Measurements from ENCODE around the gene OPA3.
A peak's percentile ranks its signal among the peaks of the same experiment; 100 is the strongest.
"Not testable (repeated sequence)": the region's sequence is repeated elsewhere in the genome, so short reads cannot be mapped to it uniquely, and the experiment has no call there.

The OPA3 gene

DNA sequence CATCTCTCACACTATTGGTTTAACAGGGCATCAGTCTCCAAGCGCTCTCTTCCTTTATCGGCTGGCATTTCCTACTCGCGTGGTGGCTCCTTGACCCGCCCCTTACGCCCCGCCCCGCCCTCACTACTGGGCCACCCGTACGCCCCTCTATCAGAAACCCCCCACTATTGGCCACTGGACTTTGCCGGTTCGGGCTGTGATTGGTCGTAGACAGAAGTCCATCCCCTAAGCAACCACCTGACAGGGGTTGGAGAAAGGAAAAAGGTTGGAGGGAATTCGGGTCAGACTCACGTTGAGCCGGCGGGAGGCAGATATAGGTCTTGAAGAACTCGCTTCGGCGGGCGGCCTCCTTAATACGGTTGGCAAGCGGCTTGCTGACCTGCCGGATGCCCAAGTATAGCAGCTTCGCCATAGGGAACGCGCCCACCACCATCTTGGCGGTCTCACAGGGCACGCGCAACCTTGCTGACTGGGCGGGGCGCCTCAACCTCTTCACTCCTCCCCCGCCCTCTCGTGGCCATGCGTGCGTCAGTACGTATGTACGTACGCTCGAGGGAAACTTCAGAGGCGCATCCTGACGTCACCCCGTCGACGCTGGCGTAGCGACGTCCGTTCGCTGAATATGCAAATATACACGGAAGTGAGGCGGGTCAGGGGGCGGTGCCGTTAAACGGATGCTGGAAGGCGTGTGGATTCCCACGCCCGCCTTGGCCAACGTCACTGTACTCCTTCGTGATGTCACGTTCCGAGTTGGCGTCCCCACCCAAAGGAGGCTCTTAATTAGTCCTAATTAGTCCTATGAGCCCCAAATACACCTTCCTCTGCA, at the start of gene OPA3:
TSS of gene OPA3 (minus strand) at position 471 of the 826 bp plus-strand sequence. CDS start at position 433, 38 bp downstream.
- DNase-seq, result peak; percentile 98

- DNase-seq, result no peak
These were observed 48.0 kb upstream of the OPA3 start for GRCh38 chr19:45632468-45633196.

DNA sequence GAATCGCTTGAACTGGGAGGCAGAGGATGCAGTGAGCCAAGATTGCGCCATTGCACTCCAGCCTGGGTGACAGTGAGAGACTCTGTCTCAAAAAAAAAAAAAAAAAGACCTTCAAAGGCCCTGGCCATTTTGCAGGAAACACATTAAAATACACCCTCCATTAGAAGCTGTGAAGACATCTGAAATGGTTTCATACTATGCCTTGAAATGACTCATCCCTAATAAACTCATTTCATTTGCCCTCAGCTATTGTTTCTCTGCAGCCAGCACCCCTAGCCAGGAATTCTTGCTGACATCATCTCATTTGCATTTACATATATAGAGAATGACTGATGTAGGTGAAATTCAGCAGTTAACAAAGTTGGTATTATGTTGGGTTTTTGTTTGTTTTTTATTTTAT, 45.9 kb upstream of the OPA3 start:
- no peak for DNase-seq

DNA sequence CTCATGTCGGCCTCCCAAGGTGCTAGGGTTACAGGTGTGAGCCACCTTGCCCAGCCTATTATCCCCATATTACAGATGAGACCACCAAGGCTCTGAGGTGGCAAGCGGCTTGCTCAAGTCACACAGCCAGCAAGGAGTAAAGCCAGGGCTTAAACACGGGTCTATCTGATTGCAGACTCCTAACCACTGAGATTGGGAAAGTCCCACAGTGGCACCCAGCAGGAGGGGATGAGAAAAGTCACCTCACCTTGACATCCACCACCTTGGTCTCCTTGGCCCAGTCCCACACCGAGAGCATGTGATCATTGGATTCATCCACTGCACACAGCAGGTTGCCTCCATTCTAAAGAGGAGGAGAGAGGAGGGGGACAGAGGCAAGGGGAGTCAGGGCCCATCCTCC, 45.1 kb upstream of the OPA3 start:
- no peak for DNase-seq

- not testable (repeated sequence) for DNase-seq
These were observed 43.6 kb upstream of the OPA3 start for GRCh38 chr19:45628219-45628618.

DNA sequence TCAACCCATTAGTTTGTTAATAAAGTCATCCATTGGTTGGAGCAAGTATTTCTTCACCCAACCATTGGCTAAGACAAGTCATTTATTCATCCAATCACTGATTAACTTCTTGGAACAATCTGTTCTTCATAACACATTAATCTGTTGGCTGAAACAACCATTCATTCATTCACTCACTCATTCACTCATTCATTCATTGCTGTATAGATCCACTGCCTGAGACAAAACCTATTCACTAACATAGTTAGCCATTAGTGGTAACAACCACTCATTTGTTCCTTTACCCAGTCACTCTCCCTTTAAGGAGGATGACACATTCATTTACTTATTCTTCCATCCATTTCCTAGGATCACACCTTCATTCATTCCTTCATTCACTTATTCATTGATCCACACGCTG, 39.4 kb upstream of the OPA3 start:
- DNase-seq, result no peak

DNA sequence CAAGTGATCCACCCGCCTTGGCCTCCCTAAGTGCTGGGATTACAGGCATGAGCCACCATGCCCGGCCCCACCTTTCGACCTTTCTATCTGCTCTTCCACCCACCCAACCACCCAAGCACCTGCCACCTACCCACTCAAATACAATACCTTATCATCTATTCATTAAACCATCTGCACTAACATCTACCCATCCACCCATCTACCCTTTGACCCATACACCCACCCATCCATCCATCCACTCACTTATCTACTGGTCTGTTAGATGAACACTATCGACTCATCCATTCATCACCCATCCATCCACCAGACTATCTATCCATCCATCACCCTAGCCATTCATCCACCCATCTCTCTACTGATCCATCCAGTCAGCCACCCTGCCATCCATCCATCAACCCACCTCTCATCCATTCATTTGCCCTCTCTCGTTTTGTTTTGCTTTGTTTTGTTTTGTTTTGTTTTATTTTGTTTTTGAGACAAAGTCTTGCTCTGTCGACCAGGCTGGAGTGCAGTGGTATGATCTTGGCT, 37.4 kb upstream of the OPA3 start:
- DNase-seq, result no peak

- DNase-seq, result no peak
These were observed 36.8 kb upstream of the OPA3 start for GRCh38 chr19:45621389-45621788.

- no peak for DNase-seq
These were observed 32.1 kb upstream of the OPA3 start for GRCh38 chr19:45616704-45617017.

GRCh38 chr19:45615795-45616703, 31.4 kb upstream of the OPA3 start:
- no peak for DNase-seq

GRCh38 chr19:45615056-45615455, 30.5 kb upstream of the OPA3 start:
- DNase-seq, result not testable (repeated sequence)

- DNase-seq, result no peak
These were observed 29.5 kb upstream of the OPA3 start for GRCh38 chr19:45613926-45614725.

- no peak for DNase-seq
These were observed 24.3 kb upstream of the OPA3 start for GRCh38 chr19:45608948-45609347.

DNA sequence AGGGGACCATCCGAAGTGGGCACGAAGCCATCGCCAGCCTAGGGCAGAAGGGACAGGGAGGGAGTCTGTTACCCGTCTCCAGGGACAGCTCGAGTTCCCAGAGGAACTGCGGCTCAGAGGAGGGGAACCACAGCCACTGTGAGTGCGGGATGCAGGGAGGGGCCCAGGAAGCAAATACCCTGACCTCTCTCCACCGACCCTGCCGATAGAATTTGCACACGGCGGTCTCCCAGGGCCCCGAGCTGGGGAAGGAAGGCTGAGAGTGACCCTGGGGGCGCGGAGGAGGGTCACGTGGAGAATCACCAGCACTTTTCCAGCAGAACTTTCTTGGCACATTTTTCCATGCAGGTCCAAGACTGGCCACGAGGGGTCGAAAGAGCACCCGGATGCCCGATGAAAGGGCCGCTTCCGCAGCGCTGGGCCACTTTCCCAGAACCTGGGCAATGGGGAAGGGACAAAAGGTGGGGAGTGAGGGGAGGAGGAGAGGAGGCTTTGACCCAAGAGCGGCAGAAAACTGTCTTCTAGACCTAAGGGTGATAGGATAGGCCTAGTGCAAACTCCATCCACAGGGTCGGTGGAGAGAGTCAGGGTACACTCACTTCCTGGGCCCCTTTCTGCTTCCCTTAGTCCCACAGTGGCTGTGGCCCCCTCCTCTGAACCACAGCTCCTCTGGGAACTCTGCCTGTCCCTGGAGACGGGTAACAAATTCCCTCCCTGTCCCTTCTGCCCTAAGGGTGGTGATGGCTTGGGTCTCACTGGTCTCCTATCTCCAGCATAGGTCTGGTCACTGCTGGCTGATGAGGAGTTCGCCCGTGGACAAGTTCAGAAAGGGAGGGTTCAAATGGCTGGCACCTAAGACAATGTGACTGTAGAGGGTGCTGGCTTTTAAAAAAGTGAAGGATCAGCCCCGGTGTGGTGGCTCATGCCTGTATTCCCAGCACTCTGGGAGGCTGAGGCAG, 22.7 kb upstream of the OPA3 start:
- DNase-seq, result peak; percentile 52

- DNase-seq, result no peak
These were observed 17.1 kb upstream of the OPA3 start, which contains the start of gene GPR4 for GRCh38 chr19:45601524-45602374. Gene GPR4, minus strand, starts transcription at chr19:45602212. Its CDS starts 10,346 bp downstream, at chr19:45591866.

- no peak for DNase-seq
These were observed 16.5 kb upstream of the OPA3 start for GRCh38 chr19:45601115-45601514.

- no peak for DNase-seq
These were observed 15.8 kb upstream of the OPA3 start for GRCh38 chr19:45600340-45600885.

DNA sequence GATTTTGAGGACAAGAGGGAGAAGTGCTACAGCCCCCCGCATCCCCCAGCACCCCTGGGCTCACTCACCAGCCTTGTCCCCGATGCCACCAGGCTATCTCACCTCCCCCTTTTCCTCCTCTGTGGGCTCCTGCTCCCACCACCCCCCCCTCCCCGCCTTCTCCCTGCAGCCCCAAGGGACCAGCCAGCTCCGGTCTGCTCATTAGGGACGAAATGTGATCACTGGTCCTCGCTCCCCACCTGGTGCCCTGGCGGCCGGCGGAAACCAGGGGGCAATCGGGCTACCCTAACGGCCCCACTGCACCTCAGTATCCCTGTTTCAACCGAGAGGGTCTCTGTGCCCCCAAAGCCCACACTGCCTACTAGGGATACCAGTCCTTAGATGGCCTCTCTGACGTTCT, 14.7 kb upstream of the OPA3 start:
- DNase-seq, result no peak

GRCh38 chr19:45598267-45599001, 13.8 kb upstream of the OPA3 start:
- DNase-seq, result no peak
